Thyroid gland (tissue), 4 donors: ENCODE data around the gene PDE6A. TPM values are rescaled to one million over a fixed set of nuclear protein-coding genes. Genes with fewer than 3 reads are reported as not detected.

Source experiments
- DNase-seq, 2 donors: peaks; one replicate each; pipeline ENCODE4 v3.0.0-alpha.2; 2019
- H3K27ac ChIP-seq, 3 donors: fragments of 200-600 bp; sonication (generic); 1 replicate in 2 of 3; 2 replicates in 1 of 3; pipeline ENCODE4 v1.5.1; 2016 to 2019; ENCODE audit warnings: mild to moderate bottlenecking in 1 of 3, moderate library complexity in 1 of 3
- H3K27me3 ChIP-seq: fragments of 200-600 bp; sonication (generic); one replicate; pipeline ENCODE4 v1.5.1; 2019
- H3K36me3 ChIP-seq, 2 donors: fragments of 200-600 bp; sonication (generic); one replicate each; pipeline ENCODE4 v1.5.1; 2016 to 2019
- H3K4me1 ChIP-seq, 2 donors: fragments of 200-600 bp; sonication (generic); one replicate each; pipeline ENCODE4 v1.5.1; 2017 to 2019
- H3K4me3 ChIP-seq, 3 donors: fragments of 200-600 bp; sonication (generic); replicated peaks in 1 of 3; 1 replicate in 2 of 3; 2 replicates in 1 of 3; pipeline ENCODE4 v1.5.1; 2016; ENCODE audit warnings: mild to moderate bottlenecking in 1 of 3
- H3K9me3 ChIP-seq: fragments of 200-600 bp; sonication (generic); one replicate; pipeline ENCODE4 v1.5.1; 2017
- CTCF ChIP-seq, 6 experiments: fragments of 200-600 bp in 3 of 6; fragments of 450-650 bp in 3 of 6; sonication (generic) in 3 of 6; IDR thresholded peaks; one replicate each; pipeline ENCODE4 v1.5.1; 2016 to 2019; ENCODE audit warnings: antibody characterized with exemption in 6 of 6, mild to moderate bottlenecking in 2 of 6, inconsistent platforms in 1 of 6, moderate library complexity in 1 of 6
- POLR2A ChIP-seq, 2 donors: fragments of 450-650 bp; IDR thresholded peaks; one replicate each; pipeline ENCODE4 v1.6.1; 2017; ENCODE audit warnings: antibody characterized with exemption in 2 of 2, mild to moderate bottlenecking in 2 of 2, moderate library complexity in 1 of 2
- WGBS, 2 donors: methylation state at CpG; one replicate each; pipeline ENCODE4 v1.1.5; 2017; 5-methylcytosine and 5-hydroxymethylcytosine counted together
- intact Hi-C: fragments of 100-400 bp; cut with DNase I; formaldehyde crosslinking; loops from one replicate; pipeline ENCODE4 v1.15.1; 2023
- total RNA-seq, 4 donors: library from RNA; depleted of rRNA; stranded (reverse); fragments of >200 nt; gene quantifications; one replicate each; pipeline ENCODE4 v1.2.3, GENCODE V29; 2016

Gene PDE6A
- total RNA-seq, 4 donors from 2014 or later: not detected

DNA sequence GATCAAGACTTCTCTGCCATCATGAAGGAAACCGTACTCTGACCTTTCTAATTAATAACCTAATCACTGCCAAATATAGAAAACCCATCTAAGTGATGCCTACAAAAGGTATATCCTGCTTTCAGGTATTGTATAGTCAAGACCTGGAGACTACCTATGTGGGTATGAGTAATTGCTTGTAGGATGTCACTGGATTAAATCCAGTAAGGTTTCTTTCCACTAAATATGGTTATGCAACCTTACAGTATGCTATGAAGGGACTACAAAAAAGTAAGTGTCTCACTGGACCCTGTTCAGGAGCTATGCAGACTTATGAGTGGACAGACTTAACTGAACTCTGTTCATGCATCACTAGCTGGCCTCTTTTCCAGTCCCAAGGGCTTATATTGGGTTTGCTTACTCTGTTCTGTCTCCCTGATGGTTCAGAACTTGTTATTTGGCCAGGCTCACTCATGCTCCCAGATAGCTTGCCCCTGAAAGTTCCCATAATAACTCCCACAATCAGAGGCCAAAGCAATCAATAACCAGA lies 51.1 kb downstream of the PDE6A start:
- Histone ChIP-seq H3K9me3 (no peaks in the 10 kb centered on the region), H3K27ac (no peak overlapping the region), H3K27me3 (no peaks in the 10 kb centered on the region), H3K4me3 (no peak overlapping the region), H3K4me1 (no peaks in the 10 kb centered on the region), H3K36me3 (no peaks in the 10 kb centered on the region)
- WGBS, 2 donors: 84 to 100% methylated on average over 1 of the region's 1 CpG
- no peak for DNase-seq
- no peak for TF ChIP-seq CTCF (IDR thresholded peaks at IDR 0.05)
- intact Hi-C loops: no loop called here

- no peak overlapping the region for H3K27ac ChIP-seq
- DNase-seq: no peak
- TF ChIP-seq POLR2A (IDR thresholded peaks at IDR 0.05): no peak
- no peak for TF ChIP-seq CTCF (IDR thresholded peaks at IDR 0.05)
- no peaks in the 10 kb centered on the region for H3K36me3 ChIP-seq
- no peaks in the 10 kb centered on the region for H3K27me3 ChIP-seq
- 96 to 97% methylated on average over 5 of the region's 5 CpGs for WGBS, 2 donors
- no peaks in the 10 kb centered on the region for H3K4me1 ChIP-seq
- intact Hi-C loops: no loop called here
- H3K4me3 ChIP-seq: no peak overlapping the region
- H3K9me3 ChIP-seq: no peaks in the 10 kb centered on the region
These were observed 52.0 kb downstream of the PDE6A start for GRCh38 chr5:149892594-149892993.

DNA sequence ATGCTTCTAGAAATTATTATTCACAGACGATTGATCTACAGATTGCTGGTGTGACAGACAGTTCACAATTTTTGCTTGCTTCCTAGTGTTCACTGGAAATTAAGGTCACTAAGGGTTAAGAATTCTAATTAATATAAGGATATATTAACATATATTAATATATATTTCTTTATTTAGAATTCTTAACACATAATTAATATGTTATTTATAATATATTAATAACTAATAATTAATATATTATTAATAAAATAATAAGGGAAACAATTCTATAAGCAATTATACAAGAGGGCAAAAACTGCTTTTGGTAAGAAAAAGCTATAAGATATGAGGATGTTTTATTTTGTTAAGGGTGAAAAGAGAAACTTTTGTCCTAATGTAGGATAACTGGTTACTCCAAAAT lies 56.3 kb downstream of the PDE6A start:
- Histone ChIP-seq H3K4me1 (no peaks in the 10 kb centered on the region), H3K4me3 (no peak overlapping the region), H3K9me3 (no peaks in the 10 kb centered on the region), H3K27ac (no peak overlapping the region), H3K36me3 (no peaks in the 10 kb centered on the region), H3K27me3 (no peaks in the 10 kb centered on the region)
- no peak for TF ChIP-seq CTCF (IDR thresholded peaks at IDR 0.05)
- no peak for TF ChIP-seq POLR2A (IDR thresholded peaks at IDR 0.05)
- intact Hi-C loops: no loop called here
- no peak for DNase-seq
- 77% methylated on average over 1 of the region's 1 CpG for WGBS, 2 donors

DNA sequence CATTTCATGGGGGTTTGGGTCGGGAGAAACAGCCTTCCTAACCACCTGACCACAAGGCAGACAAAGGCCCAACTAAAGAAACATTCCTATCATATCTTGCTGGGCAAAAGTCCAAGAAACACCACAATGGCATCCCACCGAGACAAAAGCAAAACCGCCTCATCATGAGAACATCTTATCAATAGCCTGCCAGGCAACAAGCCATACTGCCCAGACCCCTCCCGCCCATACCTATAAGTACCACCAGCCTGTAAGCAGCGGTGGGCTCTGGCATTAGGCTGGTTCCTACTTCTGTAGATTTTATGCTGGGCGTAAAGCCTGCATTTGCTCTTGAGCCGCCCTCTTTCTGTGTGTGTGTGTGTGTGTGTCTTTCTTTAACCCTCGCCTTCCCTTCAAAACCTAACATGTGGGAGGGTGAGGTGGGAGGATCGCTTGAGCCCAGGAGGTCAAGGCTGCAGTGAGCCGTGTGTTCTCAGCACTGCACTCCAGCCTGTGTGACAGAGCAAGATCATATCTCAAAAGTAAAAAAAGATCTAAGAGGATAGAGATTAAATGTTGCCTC lies 56.9 kb downstream of the PDE6A start:
- Histone ChIP-seq H3K4me3 (no peak overlapping the region), H3K9me3 (no peaks in the 10 kb centered on the region), H3K4me1 (no peaks in the 10 kb centered on the region), H3K27me3 (no peaks in the 10 kb centered on the region), H3K27ac (no peak overlapping the region), H3K36me3 (no peaks in the 10 kb centered on the region)
- no peak for TF ChIP-seq POLR2A (IDR thresholded peaks at IDR 0.05)
- intact Hi-C loops: no loop called here
- DNase-seq: no peak
- 39 to 47% methylated on average over 10 of the region's 10 CpGs for WGBS, 2 donors

DNA sequence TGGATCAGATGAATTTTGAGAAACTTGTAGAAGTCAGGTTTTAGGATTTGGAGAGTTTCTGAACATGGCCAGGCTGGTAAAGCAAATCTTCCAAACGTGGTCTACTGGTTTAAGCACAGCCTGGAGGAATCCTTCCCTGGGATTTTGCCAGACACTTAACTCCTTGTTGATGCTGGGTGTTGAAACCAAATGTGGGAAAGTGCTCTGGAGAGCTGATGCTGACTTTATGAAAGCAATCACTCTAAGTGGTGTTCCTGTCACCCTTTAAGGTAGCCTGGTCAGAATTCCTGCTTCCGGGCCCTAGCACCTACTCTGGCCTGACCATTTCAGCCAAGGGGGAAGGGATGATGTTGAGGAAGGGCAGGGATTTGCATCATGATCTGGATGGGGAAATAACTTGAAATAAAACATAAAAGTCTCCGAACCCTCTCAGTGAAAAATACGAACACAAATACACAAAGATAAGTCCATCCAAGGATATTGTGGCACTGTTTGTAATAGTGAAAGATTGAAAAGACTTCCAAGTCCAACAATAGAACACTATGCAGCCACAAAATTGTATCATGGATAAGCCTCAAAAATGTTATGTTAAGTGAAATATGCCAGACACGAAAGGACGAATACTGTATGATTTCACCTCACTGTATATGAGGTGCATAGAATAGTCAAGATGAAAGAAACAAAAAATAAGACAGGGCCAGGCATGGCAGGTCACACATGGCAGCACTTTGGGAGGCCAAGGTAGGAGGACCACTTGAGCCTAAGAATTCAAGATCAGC lies 57.7 kb downstream of the PDE6A start:
- H3K27ac ChIP-seq: no peak overlapping the region
- no peaks in the 10 kb centered on the region for H3K9me3 ChIP-seq
- no peak for DNase-seq
- H3K27me3 ChIP-seq: no peaks in the 10 kb centered on the region
- TF ChIP-seq POLR2A (IDR thresholded peaks at IDR 0.05): no peak
- TF ChIP-seq CTCF (IDR thresholded peaks at IDR 0.05): no peak
- intact Hi-C loops: no loop called here
- no peaks in the 10 kb centered on the region for H3K4me1 ChIP-seq
- no peaks in the 10 kb centered on the region for H3K36me3 ChIP-seq
- H3K4me3 ChIP-seq: no peak overlapping the region
- WGBS, 2 donors: 81 to 83% methylated on average over 6 of the region's 6 CpGs
